Neural cell (in vitro differentiated cells): Measurements from ENCODE around the gene HPN.

ENCODE experiments used
- CTCF ChIP-seq: fragments of 450-650 bp; IDR thresholded peaks from 2 replicates; pipeline ENCODE4 v1.5.1; 2014; ENCODE audit warnings: antibody characterized with exemption, mild to moderate bottlenecking, moderate library complexity; ENCODE audit not compliant: poor library complexity, severe bottlenecking
- EZH2 ChIP-seq: fragments of 200-600, 300-800 bp; shearing (Covaris generic), sonication (generic); IDR thresholded peaks from 2 replicates; pipeline ENCODE4 v1.6.1; 2014; ENCODE audit warnings: antibody characterized with exemption, low read length, borderline replicate concordance, mild to moderate bottlenecking; ENCODE audit not compliant: insufficient read depth, poor library complexity, severe bottlenecking
- POLR2AphosphoS5 ChIP-seq: IDR thresholded peaks from 2 replicates; pipeline ENCODE4 v1.6.1; 2012
- RAD21 ChIP-seq: fragments of 450-650 bp; conservative IDR thresholded peaks from 2 replicates; pipeline ENCODE4 v1.6.1; 2014; ENCODE audit warnings: antibody characterized with exemption, mild to moderate bottlenecking, moderate library complexity
- TAF1 ChIP-seq: IDR thresholded peaks from 2 replicates; pipeline ENCODE4 v1.6.1; 2012; ENCODE audit warnings: low read depth

GRCh38 chr19:35115177-35115951, 73.8 kb downstream of the HPN start, which contains the start of gene FXYD3:
- TF ChIP-seq CTCF, result no peak
- no peak for TF ChIP-seq EZH2
- no peak for TF ChIP-seq POLR2AphosphoS5
- TF ChIP-seq RAD21, result no peak
- TF ChIP-seq TAF1, result no peak
